Activated CD4-positive, alpha-beta memory T cell treated with anti-CD3 and anti-CD28 coated beads, Interleukin-2, amount 10 ng/mL, durations not matched to agents 7 days and 5 days (primary cell): ENCODE measurements around the gene INTS11. TPM values are rescaled to one million over a fixed set of nuclear protein-coding genes. Genes with fewer than 3 reads are reported as not detected.

ENCODE experiments used
- CTCF ChIA-PET: fragments of 350-600 bp; sonication (Branson Sonifier 250); formaldehyde crosslinking; loops from one replicate; lab custom pipeline; 2021; ENCODE audit warnings: antibody characterized with exemption, inconsistent platforms; lab: Charles Lee
- POLR2A ChIA-PET: fragments of 350-600 bp; sonication (Branson Sonifier 250); formaldehyde crosslinking; loops from one replicate; lab custom pipeline; 2021; ENCODE audit warnings: antibody characterized with exemption; lab: Charles Lee
- DNase-seq: peaks from one replicate; pipeline ENCODE4 v3.0.0-alpha.2; 2020
- H3K27ac Mint-ChIP-seq: one replicate; pipeline ENCODE4 v1.8.0; 2021; ENCODE audit warnings: mild to moderate bottlenecking, mixed read lengths
- H3K27me3 Mint-ChIP-seq: one replicate; pipeline ENCODE4 v1.8.0; 2021; ENCODE audit warnings: mixed read lengths
- H3K36me3 Mint-ChIP-seq: one replicate; pipeline ENCODE4 v1.8.0; 2021; ENCODE audit warnings: low read depth, mixed read lengths
- H3K4me1 Mint-ChIP-seq: one replicate; pipeline ENCODE4 v1.8.0; 2021; ENCODE audit warnings: mixed read lengths
- H3K4me3 Mint-ChIP-seq: one replicate; pipeline ENCODE4 v1.8.0; 2021; ENCODE audit warnings: mild to moderate bottlenecking, mixed read lengths
- H3K9me3 Mint-ChIP-seq: one replicate; pipeline ENCODE4 v1.8.0; 2021; ENCODE audit warnings: mixed read lengths
- total RNA-seq, 2 experiments: library from RNA; stranded (reverse); gene quantifications; one replicate each; pipeline ENCODE4 v1.2.3, GENCODE V29; 2021

Gene INTS11
- total RNA-seq, 2 experiments from 2014 or later: 109 to 111 TPM

GRCh38 chr1:1291548-1292441 is 32.7 kb downstream of the INTS11 start:
- ChIA-PET CTCF (interaction anchor here (0.6 to 3.2 kb wide), 9 partner anchors 10 to 307 kb away, joined by 4 to 36 read pairs (median 4); partner anchors contain the start of gene UBE2J2), POLR2A (interaction anchor here (1.1 to 2.4 kb wide), 5 partner anchors 9 to 175 kb away, joined by 3 to 11 read pairs (median 3); partner anchors contain the start of genes AURKAIP1 and C1orf159)
- H3K27ac Mint-ChIP-seq: no peak overlapping the region

GRCh38 chr1:1291023-1291528 is 33.4 kb downstream of the INTS11 start:
- DNase-seq: no peak
- H3K27me3 Mint-ChIP-seq: no peaks in the 10 kb centered on the region
- H3K4me3 Mint-ChIP-seq: no peak overlapping the region
- peaks cover 4% of the 10 kb centered on the region for H3K36me3 Mint-ChIP-seq
- H3K9me3 Mint-ChIP-seq: no peaks in the 10 kb centered on the region
- H3K4me1 Mint-ChIP-seq: no peaks in the 10 kb centered on the region
- H3K27ac Mint-ChIP-seq: no peak overlapping the region
- ChIA-PET POLR2A (interaction anchor here (1.1 to 2.4 kb wide), 5 partner anchors 8 to 175 kb away, joined by 3 to 11 read pairs (median 3); partner anchors contain the start of genes AURKAIP1 and C1orf159), CTCF (interaction anchor here (0.7 to 3.2 kb wide), 7 partner anchors 9 to 272 kb away, joined by 3 to 36 read pairs (median 4); no protein-coding TSS in a partner anchor)

More at GRCh38 chr1:1291548-1292441, 32.7 kb downstream of the INTS11 start:
- H3K4me3 Mint-ChIP-seq: no peak overlapping the region
- no peaks in the 10 kb centered on the region for H3K27me3 Mint-ChIP-seq
- DNase-seq: peak; percentile 72
- H3K4me1 Mint-ChIP-seq: no peaks in the 10 kb centered on the region
- H3K9me3 Mint-ChIP-seq: no peaks in the 10 kb centered on the region
- H3K36me3 Mint-ChIP-seq: peaks cover 4% of the 10 kb centered on the region

GRCh38 chr1:1290238-1290731 is 34.2 kb downstream of the INTS11 start:
- ChIA-PET POLR2A (interaction anchor here (2.4 kb wide), 1 partner anchor 174 kb away, joined by 11 read pairs; the partner anchor contains the start of gene C1orf159), CTCF (interaction anchor here (1.0 to 3.2 kb wide), 4 partner anchors 15 to 249 kb away, joined by 3 to 36 read pairs (median 6); no protein-coding TSS in a partner anchor)
- H3K9me3 Mint-ChIP-seq: no peaks in the 10 kb centered on the region
- H3K36me3 Mint-ChIP-seq: peaks cover 4% of the 10 kb centered on the region
- no peak overlapping the region for H3K4me3 Mint-ChIP-seq
- H3K4me1 Mint-ChIP-seq: no peaks in the 10 kb centered on the region
- no peaks in the 10 kb centered on the region for H3K27me3 Mint-ChIP-seq
- peak; percentile 62 for DNase-seq
- no peak overlapping the region for H3K27ac Mint-ChIP-seq

- Mint-ChIP-seq H3K4me3 (no peak overlapping the region), H3K36me3 (peaks cover 4% of the 10 kb centered on the region), H3K9me3 (no peaks in the 10 kb centered on the region), H3K27me3 (no peaks in the 10 kb centered on the region), H3K4me1 (peaks cover 3% of the 10 kb centered on the region), H3K27ac (no peak overlapping the region)
- CTCF ChIA-PET: no interaction called here
- no peak for DNase-seq
- POLR2A ChIA-PET: no interaction called here
Observed at GRCh38 chr1:1287288-1288110, 37.0 kb downstream of the INTS11 start.

- ChIA-PET POLR2A (no interaction called here), CTCF (no interaction called here)
- Mint-ChIP-seq H3K27ac (no peak overlapping the region), H3K4me3 (no peak overlapping the region), H3K36me3 (no peaks in the 10 kb centered on the region), H3K4me1 (peaks cover 3% of the 10 kb centered on the region), H3K27me3 (no peaks in the 10 kb centered on the region), H3K9me3 (no peaks in the 10 kb centered on the region)
- no peak for DNase-seq
Observed at GRCh38 chr1:1286313-1287261, 37.9 kb downstream of the INTS11 start.

GRCh38 chr1:1285611-1286311 is 38.7 kb downstream of the INTS11 start:
- DNase-seq: no peak
- Mint-ChIP-seq H3K27me3 (no peaks in the 10 kb centered on the region), H3K4me1 (peaks cover 3% of the 10 kb centered on the region), H3K36me3 (no peaks in the 10 kb centered on the region), H3K4me3 (no peak overlapping the region), H3K27ac (no peak overlapping the region), H3K9me3 (no peaks in the 10 kb centered on the region)
- CTCF ChIA-PET: no interaction called here
- POLR2A ChIA-PET: no interaction called here

- ChIA-PET CTCF (no interaction called here), POLR2A (interaction anchor here (1.0 kb wide), 1 partner anchor 20 kb away, joined by 3 read pairs; no protein-coding TSS in a partner anchor)
- Mint-ChIP-seq H3K36me3 (no peaks in the 10 kb centered on the region), H3K4me3 (no peak overlapping the region), H3K27me3 (no peaks in the 10 kb centered on the region), H3K27ac (no peak overlapping the region), H3K9me3 (no peaks in the 10 kb centered on the region), H3K4me1 (peaks cover 3% of the 10 kb centered on the region)
- DNase-seq: no peak
Observed at GRCh38 chr1:1285102-1285571, 39.3 kb downstream of the INTS11 start.

- peaks cover 3% of the 10 kb centered on the region for H3K4me1 Mint-ChIP-seq
- H3K36me3 Mint-ChIP-seq: no peaks in the 10 kb centered on the region
- H3K27me3 Mint-ChIP-seq: no peaks in the 10 kb centered on the region
- H3K27ac Mint-ChIP-seq: no peak overlapping the region
- DNase-seq: no peak
- no peak overlapping the region for H3K4me3 Mint-ChIP-seq
- ChIA-PET CTCF (no interaction called here), POLR2A (interaction anchor here (1.0 kb wide), 1 partner anchor 20 kb away, joined by 3 read pairs; no protein-coding TSS in a partner anchor)
- no peaks in the 10 kb centered on the region for H3K9me3 Mint-ChIP-seq
Observed at GRCh38 chr1:1284221-1285101, 40.0 kb downstream of the INTS11 start.

GRCh38 chr1:1283821-1284220 is 40.6 kb downstream of the INTS11 start:
- H3K9me3 Mint-ChIP-seq: no peaks in the 10 kb centered on the region
- no peak for DNase-seq
- POLR2A ChIA-PET: interaction anchor here (1.4 kb wide), 1 partner anchor 8 kb away, joined by 3 read pairs; no protein-coding TSS in a partner anchor

GRCh38 chr1:1282998-1283397 is 41.5 kb downstream of the INTS11 start:
- no peaks in the 10 kb centered on the region for H3K9me3 Mint-ChIP-seq
- ChIA-PET CTCF (no interaction called here), POLR2A (interaction anchor here (1.3 to 1.4 kb wide), 2 partner anchors 9 kb away, joined by 3 read pairs; partner anchors contain the start of gene UBE2J2)
- peaks cover 3% of the 10 kb centered on the region for H3K4me1 Mint-ChIP-seq
- no peak overlapping the region for H3K4me3 Mint-ChIP-seq
- H3K36me3 Mint-ChIP-seq: no peaks in the 10 kb centered on the region
- no peak for DNase-seq
- H3K27me3 Mint-ChIP-seq: no peaks in the 10 kb centered on the region
- no peak overlapping the region for H3K27ac Mint-ChIP-seq

More at GRCh38 chr1:1283821-1284220, 40.6 kb downstream of the INTS11 start:
- Mint-ChIP-seq H3K27me3 (no peaks in the 10 kb centered on the region), H3K4me1 (peaks cover 3% of the 10 kb centered on the region), H3K36me3 (no peaks in the 10 kb centered on the region), H3K27ac (no peak overlapping the region), H3K4me3 (no peak overlapping the region)
- CTCF ChIA-PET: no interaction called here
